NT2/D1 (cell line): Measurements from ENCODE around the gene SPA17.

Experiments
- SUZ12 ChIP-seq: IDR thresholded peaks from 2 replicates; pipeline ENCODE4 v1.6.1; 2011; ENCODE audit not compliant: insufficient read length, insufficient read depth; ENCODE audit errors: extremely low read depth
- YY1 ChIP-seq: IDR thresholded peaks from 2 replicates; pipeline ENCODE4 v1.6.1; 2011; ENCODE audit not compliant: insufficient read length, insufficient read depth

DNA sequence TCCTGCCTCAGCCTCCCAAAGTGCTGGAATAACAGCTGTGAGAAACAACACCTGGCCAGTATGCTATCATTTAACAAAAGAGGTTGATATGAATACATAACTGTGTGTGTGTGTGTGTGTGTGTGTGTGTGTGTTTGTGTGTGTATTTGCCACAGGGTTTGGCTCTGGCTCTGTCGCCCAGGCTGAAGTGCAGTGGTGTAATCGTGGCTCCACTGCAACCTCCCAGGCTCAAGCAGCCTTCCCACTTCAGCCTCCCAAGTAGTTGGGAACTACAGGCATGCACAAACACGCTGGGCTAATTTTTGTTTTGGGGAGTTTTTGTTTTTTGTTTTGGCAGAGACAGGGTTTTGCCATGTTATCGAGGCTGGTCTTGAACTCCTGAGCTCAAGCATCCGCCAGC lies 4.7 kb downstream of the SPA17 start:
- TF ChIP-seq YY1 (no peak), SUZ12 (no peak)
